Stomach (tissue), 9 donors: ENCODE results near the gene C22orf15. TPM values are rescaled to one million over a fixed set of nuclear protein-coding genes. Genes with fewer than 3 reads are reported as not detected.

ENCODE experiments used
- DNase-seq, 2 donors: peaks; one replicate each; pipeline versions ENCODE4 v3.0.0 to v3.0.0-alpha.2; 2013 to 2019
- H3K27ac ChIP-seq, 5 donors: fragments of 200-600 bp in 4 of 5; sonication (generic) in 4 of 5; one replicate each; pipeline ENCODE4 v1.5.1; 2013 to 2019; ENCODE audit warnings: mild to moderate bottlenecking in 1 of 5, moderate library complexity in 1 of 5
- H3K27me3 ChIP-seq, 3 donors: fragments of 200-600 bp; sonication (generic); one replicate each; pipeline ENCODE4 v1.5.1; 2017 to 2019; ENCODE audit warnings: mixed run types in 1 of 3
- H3K36me3 ChIP-seq, 4 donors: fragments of 200-600 bp; sonication (generic); 1 replicate in 3 of 4; 2 replicates in 1 of 4; pipeline ENCODE4 v1.5.1; 2016 to 2019
- H3K4me1 ChIP-seq, 4 donors: fragments of 200-600 bp; sonication (generic); one replicate each; pipeline ENCODE4 v1.5.1; 2016 to 2019
- H3K4me3 ChIP-seq, 4 donors: fragments of 200-600 bp; sonication (generic) in 3 of 4; one replicate each; pipeline ENCODE4 v1.5.1; 2016 to 2019; ENCODE audit warnings: mild to moderate bottlenecking in 1 of 4
- H3K9me3 ChIP-seq, 4 donors: fragments of 200-600 bp; sonication (generic); one replicate each; pipeline ENCODE4 v1.5.1; 2016 to 2019
- CTCF ChIP-seq, 7 experiments: fragments of 450-650 bp in 4 of 7; fragments of 200-600 bp in 3 of 7; sonication (generic) in 3 of 7; IDR thresholded peaks; one replicate each; pipeline ENCODE4 v1.5.1; 2016 to 2019; ENCODE audit warnings: antibody characterized with exemption in 7 of 7, control low read depth in 2 of 7, mild to moderate bottlenecking in 1 of 7
- EP300 ChIP-seq: sonication (generic); formaldehyde crosslinking; IDR thresholded peaks from one replicate; pipeline ENCODE4 v1.6.1; 2017; ENCODE audit warnings: antibody characterized with exemption
- POLR2A ChIP-seq, 4 donors: fragments of 450-650 bp; IDR thresholded peaks; one replicate each; pipeline ENCODE4 v1.6.1; 2016; ENCODE audit warnings: antibody characterized with exemption in 4 of 4, control low read depth in 2 of 4, mild to moderate bottlenecking in 1 of 4, moderate library complexity in 1 of 4
- POLR2AphosphoS5 ChIP-seq, 3 donors: sonication (generic); formaldehyde crosslinking; IDR thresholded peaks; one replicate each; pipeline ENCODE4 v1.6.1; 2016; ENCODE audit warnings: antibody characterized with exemption in 3 of 3
- WGBS, 5 donors: extraction: QIAGEN DNeasy Blood & Tissue Kit in 3 of 5; methylation state at CpG; one replicate each; pipeline versions ENCODE4 v1.1.5 to v1.1.7; 2013 to 2018; 5-methylcytosine and 5-hydroxymethylcytosine counted together
- intact Hi-C: fragments of 100-400 bp; cut with DNase I; formaldehyde crosslinking; loops from one replicate; pipeline ENCODE4 v1.15.1; 2023; ENCODE audit warnings: low total_unique reads
- polyA plus RNA-seq, 3 donors: library from polyadenylated mRNA; stranded (reverse); fragments of 200-250 nt; gene quantifications; one replicate each; pipeline ENCODE4 v1.2.3, GENCODE V29; 2013
- total RNA-seq, 5 donors: library from RNA; depleted of rRNA; stranded (reverse); fragments of >200 nt; gene quantifications; one replicate each; pipeline versions ENCODE4 v1.1.0 to v1.2.3, GENCODE V29; 2014 to 2016
- donor health status: healthy with polysubstance abuse.
- donor health status: Bipolar disorder and iron deficiency.
- donor health status: healthy.

The C22orf15 gene
- total and polyA plus RNA-seq, 8 donors = 0.05 TPM; not detected in 7

DNA sequence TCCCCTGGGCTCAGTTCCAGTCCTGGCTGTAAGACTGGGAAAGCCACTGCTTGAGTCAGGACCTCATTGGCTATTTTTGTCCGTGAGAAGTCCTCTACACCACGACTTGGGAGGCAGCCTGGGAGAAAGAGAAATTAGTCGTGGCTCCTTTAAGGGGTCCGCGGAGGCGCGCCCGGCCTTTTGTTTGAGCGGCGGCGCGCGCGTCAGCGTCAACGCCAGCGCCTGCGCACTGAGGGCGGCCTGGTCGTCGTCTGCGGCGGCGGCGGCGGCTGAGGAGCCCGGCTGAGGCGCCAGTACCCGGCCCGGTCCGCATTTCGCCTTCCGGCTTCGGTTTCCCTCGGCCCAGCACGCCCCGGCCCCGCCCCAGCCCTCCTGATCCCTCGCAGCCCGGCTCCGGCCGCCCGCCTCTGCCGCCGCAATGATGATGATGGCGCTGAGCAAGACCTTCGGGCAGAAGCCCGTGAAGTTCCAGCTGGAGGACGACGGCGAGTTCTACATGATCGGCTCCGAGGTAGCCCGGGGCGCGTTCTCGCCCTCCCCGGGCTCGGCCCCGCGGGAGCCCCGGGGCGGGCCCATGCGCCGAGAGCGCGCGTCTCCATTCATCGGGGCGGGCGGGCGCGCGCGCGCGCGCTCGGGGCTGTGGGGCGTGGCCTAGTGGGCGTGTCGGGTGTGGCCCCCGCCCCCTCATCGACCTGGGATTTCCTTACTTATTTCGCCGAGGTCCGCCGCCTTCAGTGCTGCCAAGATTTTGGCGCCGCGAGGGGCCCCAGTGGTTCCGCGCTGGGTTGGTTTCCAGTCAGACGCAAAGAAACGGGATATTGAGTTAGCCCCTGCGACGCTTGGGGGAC, 24.2 kb downstream of the C22orf15 start, which contains the start of gene SMARCB1:
Gene SMARCB1 (plus strand): TSS at position 215 of the 848 bp plus-strand sequence. CDS start 204 bp downstream, at position 419.
- Histone ChIP-seq H3K4me1 (peaks cover 32 to 69% (median 63%) of the 10 kb centered on the region in 4 donors), H3K36me3 (peaks cover 6 to 8% (median 7%) of the 10 kb centered on the region in 4 donors), H3K4me3 (peak within 1 kb of the TSS; percentile 61 to 96 (median 86)), H3K9me3 (no peaks in the 10 kb centered on the region), H3K27ac (peak within 1 kb of the TSS; percentile 98 to 100 (median 100)), H3K27me3 (no peaks in the 10 kb centered on the region)
- peak; percentile 94 to 97 for DNase-seq
- WGBS, 5 donors = 0 to 1% (median 0%) methylated on average over 9 to 97 of the region's 97 CpGs
- no peak for TF ChIP-seq CTCF (IDR thresholded peaks at IDR 0.05)
- TF ChIP-seq POLR2AphosphoS5 (IDR thresholded peaks at IDR 0.05) = peak; percentile 40 to 84 (median 75)
- no peak for TF ChIP-seq EP300
- TF ChIP-seq POLR2A (IDR thresholded peaks at IDR 0.05) = peak in 1 of 4 donors; percentile 30
- intact Hi-C loops = no loop called here

GRCh38 chr22:23787600-23787896, 24.8 kb downstream of the C22orf15 start:
- Histone ChIP-seq H3K36me3 (peaks cover 12 to 14% (median 13%) of the 10 kb centered on the region in 4 donors), H3K27me3 (no peaks in the 10 kb centered on the region), H3K4me1 (peaks cover 32 to 73% (median 65%) of the 10 kb centered on the region in 4 donors), H3K27ac (peak overlapping the region; percentile 98 to 100 (median 100)), H3K9me3 (no peaks in the 10 kb centered on the region), H3K4me3 (peak overlapping the region; percentile 61 to 96 (median 86))
- DNase-seq = no peak
- WGBS, 5 donors = 0 to 2% (median 1%) methylated on average over 5 of the region's 5 CpGs
- intact Hi-C loops = no loop called here
- no peak for TF ChIP-seq EP300
- no peak for TF ChIP-seq POLR2A (IDR thresholded peaks at IDR 0.05)
- TF ChIP-seq CTCF (IDR thresholded peaks at IDR 0.05) = no peak
- no peak for TF ChIP-seq POLR2AphosphoS5 (IDR thresholded peaks at IDR 0.05)

DNA sequence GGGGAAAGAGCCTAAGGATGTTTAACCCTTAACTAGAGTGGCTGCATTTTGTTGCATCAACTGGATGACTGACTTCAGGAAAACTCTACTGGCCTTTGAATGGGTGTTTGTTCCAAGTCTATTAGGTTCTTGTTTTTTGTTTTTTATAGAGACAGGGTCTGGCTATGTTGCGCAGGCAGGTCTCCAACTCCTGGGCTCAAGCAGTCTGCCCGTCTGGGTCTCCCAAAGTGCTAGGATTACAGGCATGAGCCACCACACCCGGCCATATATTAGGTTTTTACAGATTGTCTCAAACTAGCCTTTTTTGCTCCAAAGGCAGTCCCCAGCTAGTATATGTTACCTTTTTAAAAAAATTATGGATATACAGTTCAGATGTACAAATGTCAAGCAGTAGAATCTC, 25.1 kb downstream of the C22orf15 start:
- peaks cover 15 to 17% (median 16%) of the 10 kb centered on the region in 4 donors for H3K36me3 ChIP-seq
- H3K27me3 ChIP-seq = no peaks in the 10 kb centered on the region
- H3K9me3 ChIP-seq = no peaks in the 10 kb centered on the region
- H3K27ac ChIP-seq = peak overlapping the region in 4 of 5 donors; percentile 99 to 100 (median 100)
- peak in 1 of 2 donors; percentile 2 for DNase-seq
- WGBS, 5 donors = 39 to 57% (median 44%) methylated on average over 3 of the region's 3 CpGs
- TF ChIP-seq EP300 = no peak
- no peak for TF ChIP-seq POLR2AphosphoS5 (IDR thresholded peaks at IDR 0.05)
- TF ChIP-seq CTCF (IDR thresholded peaks at IDR 0.05) = no peak
- TF ChIP-seq POLR2A (IDR thresholded peaks at IDR 0.05) = no peak
- intact Hi-C loops = no loop called here
- peaks cover 32 to 73% (median 65%) of the 10 kb centered on the region in 4 donors for H3K4me1 ChIP-seq
- H3K4me3 ChIP-seq = peak overlapping the region; percentile 61 to 96 (median 86)

GRCh38 chr22:23789121-23789520, 26.3 kb downstream of the C22orf15 start:
- intact Hi-C loops = no loop called here
- no peaks in the 10 kb centered on the region for H3K27me3 ChIP-seq
- peak overlapping the region in 1 of 5 donors; percentile 3 for H3K27ac ChIP-seq
- TF ChIP-seq CTCF (IDR thresholded peaks at IDR 0.05) = no peak
- no peak for TF ChIP-seq EP300
- TF ChIP-seq POLR2AphosphoS5 (IDR thresholded peaks at IDR 0.05) = no peak
- no peak for TF ChIP-seq POLR2A (IDR thresholded peaks at IDR 0.05)
- no peaks in the 10 kb centered on the region for H3K9me3 ChIP-seq
- H3K36me3 ChIP-seq = peaks cover 27 to 29% (median 28%) of the 10 kb centered on the region in 4 donors
- 38 to 59% (median 55%) methylated on average over 4 of the region's 4 CpGs for WGBS, 5 donors
- no peak for DNase-seq
- H3K4me1 ChIP-seq = peaks cover 32 to 64% (median 57%) of the 10 kb centered on the region in 4 donors
- H3K4me3 ChIP-seq = peak overlapping the region in 1 of 4 donors; percentile 13
